Keratinocyte (primary cell): Measurements from ENCODE around the gene MCF2L2. TPM values are rescaled to one million over a fixed set of nuclear protein-coding genes. Genes with fewer than 3 reads are reported as not detected.

Experiments
- DNase-seq: peaks from one replicate; pipeline ENCODE4 v3.0.0-alpha.2; 2011; ENCODE audit warnings: low read depth, missing footprints, low spot score
- FAIRE-seq: peaks from 2 replicates; lab custom pipeline; 2011; peaks lifted over from hg19 to GRCh38; lab: Jason Lieb, UNC
- H2AFZ ChIP-seq: 2 replicates; pipeline ENCODE4 v1.6.0; 2012; ENCODE audit warnings: low read length, control low read depth, inconsistent platforms; ENCODE audit not compliant: control insufficient read depth
- H3K27ac ChIP-seq: 2 replicates; pipeline ENCODE4 v1.5.1; 2011; ENCODE audit warnings: low read length; ENCODE audit not compliant: control insufficient read depth, insufficient read depth
- H3K27me3 ChIP-seq: 3 replicates; pipeline ENCODE4 v1.6.0; 2011; ENCODE audit warnings: low read length; ENCODE audit not compliant: control insufficient read depth, insufficient read depth; ENCODE audit errors: extremely low read depth
- H3K36me3 ChIP-seq, 2 experiments: 2 replicates in 1 of 2; 3 replicates in 1 of 2; pipeline ENCODE4 v1.5.1; 2011; ENCODE audit warnings: low read length in 2 of 2, mild to moderate bottlenecking in 1 of 2; ENCODE audit not compliant: control insufficient read depth in 2 of 2, insufficient read depth in 2 of 2; ENCODE audit errors: extremely low read depth in 1 of 2
- H3K4me1 ChIP-seq: 3 replicates; pipeline ENCODE4 v1.5.1; 2011; ENCODE audit warnings: low read length; ENCODE audit not compliant: control insufficient read depth, insufficient read depth; ENCODE audit errors: extremely low read depth
- H3K4me2 ChIP-seq: 3 replicates; pipeline ENCODE4 v1.6.0; 2011; ENCODE audit warnings: low read depth, low read length; ENCODE audit not compliant: control insufficient read depth, insufficient read depth; ENCODE audit errors: extremely low read depth
- H3K4me3 ChIP-seq, 3 experiments: fragments of 200-600 bp in 1 of 3; sonication (generic) in 1 of 3; 2 replicates in 2 of 3; 3 replicates in 1 of 3; pipeline ENCODE4 v1.5.1; 2011 to 2016; ENCODE audit warnings: low read length in 3 of 3, mild to moderate bottlenecking in 3 of 3, control low read depth in 2 of 3, inconsistent platforms in 1 of 3, low read depth in 1 of 3, mixed read lengths in 1 of 3, mixed run types in 1 of 3, moderate library complexity in 1 of 3; ENCODE audit not compliant: control insufficient read depth in 2 of 3, insufficient read depth in 2 of 3; ENCODE audit errors: extremely low read depth in 1 of 3
- H3K79me2 ChIP-seq: 2 replicates; pipeline ENCODE4 v1.6.0; 2012; ENCODE audit warnings: low read length; ENCODE audit not compliant: control insufficient read depth, insufficient read depth
- H3K9ac ChIP-seq: 3 replicates; pipeline ENCODE4 v1.6.0; 2011; ENCODE audit warnings: low read length; ENCODE audit not compliant: control insufficient read depth, insufficient read depth; ENCODE audit errors: extremely low read depth
- H3K9me1 ChIP-seq: 3 replicates; pipeline ENCODE4 v1.6.0; 2011; ENCODE audit warnings: low read length; ENCODE audit not compliant: control insufficient read depth, insufficient read depth; ENCODE audit errors: extremely low read depth
- H3K9me3 ChIP-seq: 2 replicates; pipeline ENCODE4 v1.5.1; 2012; ENCODE audit warnings: low read depth, low read length; ENCODE audit not compliant: control insufficient read depth
- H4K20me1 ChIP-seq: 3 replicates; pipeline ENCODE4 v1.6.0; 2011; ENCODE audit warnings: low read length; ENCODE audit not compliant: control insufficient read depth, insufficient read depth; ENCODE audit errors: extremely low read depth
- CTCF ChIP-seq, 3 experiments: IDR thresholded peaks in 1 of 3; conservative IDR thresholded peaks in 1 of 3; optimal IDR thresholded peaks in 1 of 3; 2 replicates in 2 of 3; 3 replicates in 1 of 3; pipeline versions ENCODE3 to v1.5.1; 2011; ENCODE audit warnings: low read length in 3 of 3, mild to moderate bottlenecking in 3 of 3, moderate library complexity in 2 of 3, control low read depth in 1 of 3, inconsistent platforms in 1 of 3; ENCODE audit not compliant: insufficient read depth in 2 of 3; ENCODE audit errors: extremely low read depth in 1 of 3
- EZH2 ChIP-seq: IDR thresholded peaks from one replicate; pipeline ENCODE4 v1.6.1; 2012; ENCODE audit warnings: inconsistent platforms, mild to moderate bottlenecking, low read length, moderate library complexity
- dilution Hi-C: fragments of 300-500 bp; cut with MboI; formaldehyde crosslinking; loops from one replicate; pipeline ENCODE4 v1.7.0; 2020; ENCODE audit warnings: low sequenced_read_pairs; ENCODE audit not compliant: extremely low pct_ligation_motif_present
- polyA plus RNA-seq, 5 experiments: library from polyadenylated mRNA; depleted of rRNA in 3 of 5; stranded (reverse) in 3 of 5; stranded (forward) in 1 of 5; unstranded in 1 of 5; fragments of >200 nt; gene quantifications; 1 replicate in 1 of 5; 2 replicates in 3 of 5; 3 replicates in 1 of 5; pipeline versions ENCODE4 v1.2.1 to v1.2.3, GENCODE V29; 2011 to 2012; ENCODE audit warnings: missing spikeins in 2 of 5, low read depth in 1 of 5, low replicate concordance in 1 of 5

MCF2L2 gene
- polyA plus RNA-seq, 1 donor (not counting 4 experiments of a cell fraction or from before 2014, with no cell fraction given): 0.26 TPM

GRCh38 chr3:183338520-183338919 lies 89.9 kb downstream of the MCF2L2 start:
- H3K36me3 ChIP-seq: no peaks in the 10 kb centered on the region
- H2AFZ ChIP-seq: no peak overlapping the region
- DNase-seq (no peak), FAIRE-seq (peak; percentile 46)
- H3K9me3 ChIP-seq: no peaks in the 10 kb centered on the region
- H3K9ac ChIP-seq: no peak overlapping the region
- H3K79me2 ChIP-seq: no peaks in the 10 kb centered on the region
- H3K4me2 ChIP-seq: no peak overlapping the region
- no peaks in the 10 kb centered on the region for H4K20me1 ChIP-seq
- no peak overlapping the region for H3K4me3 ChIP-seq
- H3K9me1 ChIP-seq: no peaks in the 10 kb centered on the region
- H3K27ac ChIP-seq: no peak overlapping the region
- H3K27me3 ChIP-seq: no peaks in the 10 kb centered on the region
- TF ChIP-seq CTCF (optimal IDR thresholded peaks at IDR 0.05 in 1 of 3, IDR thresholded peaks at IDR 0.05 in 1 of 3, conservative IDR thresholded peaks at IDR 0.05 in 1 of 3; ENCODE audit: extremely low read depth in 1 of 3, insufficient read depth in 2 of 3, low read length in 3 of 3) (no peak), EZH2 (no peak)
- no peaks in the 10 kb centered on the region for H3K4me1 ChIP-seq
- dilution Hi-C loops: no loop called here

DNA sequence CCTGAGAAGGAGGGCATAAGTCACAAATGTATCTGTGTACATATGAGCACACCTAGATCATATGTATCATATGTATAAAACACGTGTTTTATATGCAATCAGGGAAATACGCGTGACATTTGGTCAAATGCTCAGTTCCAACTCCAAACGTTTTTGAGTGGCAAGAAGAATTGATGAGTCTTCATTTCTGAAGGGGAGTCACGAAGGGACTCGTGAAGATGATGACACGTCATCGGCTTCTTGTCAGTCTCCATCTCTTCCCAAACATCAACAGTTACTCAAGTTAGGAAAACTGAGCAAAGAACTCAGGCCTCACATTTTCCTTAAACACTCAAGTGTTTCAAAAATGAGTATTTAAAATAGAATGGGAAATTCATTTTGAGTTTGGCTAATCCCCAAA lies 95.9 kb downstream of the MCF2L2 start:
- TF ChIP-seq EZH2: no peak
- no peak for TF ChIP-seq CTCF (optimal IDR thresholded peaks at IDR 0.05 in 1 of 3, IDR thresholded peaks at IDR 0.05 in 1 of 3, conservative IDR thresholded peaks at IDR 0.05 in 1 of 3; ENCODE audit: extremely low read depth in 1 of 3, insufficient read depth in 2 of 3, low read length in 3 of 3)
- H3K9ac ChIP-seq: no peak overlapping the region
- H3K79me2 ChIP-seq: no peaks in the 10 kb centered on the region
- H3K9me3 ChIP-seq: no peaks in the 10 kb centered on the region
- H3K4me2 ChIP-seq: no peak overlapping the region
- DNase-seq: no peak
- no peaks in the 10 kb centered on the region for H4K20me1 ChIP-seq
- no peak overlapping the region for H3K4me3 ChIP-seq
- no peak overlapping the region for H3K27ac ChIP-seq
- no peak for FAIRE-seq
- H3K36me3 ChIP-seq: no peaks in the 10 kb centered on the region
- peaks cover 21% of the 10 kb centered on the region for H3K4me1 ChIP-seq
- no peaks in the 10 kb centered on the region for H3K27me3 ChIP-seq
- H3K9me1 ChIP-seq: no peaks in the 10 kb centered on the region
- no peak overlapping the region for H2AFZ ChIP-seq
- dilution Hi-C loops: no loop called here
